ENCODE data around the gene FAM89A.

DNA sequence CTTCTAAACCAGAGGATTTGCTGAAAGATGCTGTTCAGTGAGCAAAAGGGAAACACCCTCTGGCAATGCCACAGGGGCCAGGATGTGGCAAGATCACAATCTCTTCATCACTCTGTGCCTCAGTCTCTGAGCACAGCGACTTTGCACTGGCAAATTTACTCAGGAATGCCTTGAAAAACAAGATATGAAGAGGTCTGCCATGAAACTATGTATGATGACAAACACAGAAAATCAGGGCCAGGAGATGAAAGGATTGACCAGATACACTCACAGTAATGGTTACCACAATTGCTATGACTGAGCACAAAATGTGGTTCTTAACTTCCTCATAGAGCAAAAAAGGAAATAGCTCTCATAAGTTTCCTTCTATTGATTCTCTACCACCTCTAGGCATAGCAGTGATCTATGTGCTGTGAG lies 67.2 kb downstream of the FAM89A start:
- TF ChIP-seq EZH2 (IDR thresholded peaks at IDR 0.05; ENCODE audit: low read length): no peak
- TF ChIP-seq, protein P1, sequence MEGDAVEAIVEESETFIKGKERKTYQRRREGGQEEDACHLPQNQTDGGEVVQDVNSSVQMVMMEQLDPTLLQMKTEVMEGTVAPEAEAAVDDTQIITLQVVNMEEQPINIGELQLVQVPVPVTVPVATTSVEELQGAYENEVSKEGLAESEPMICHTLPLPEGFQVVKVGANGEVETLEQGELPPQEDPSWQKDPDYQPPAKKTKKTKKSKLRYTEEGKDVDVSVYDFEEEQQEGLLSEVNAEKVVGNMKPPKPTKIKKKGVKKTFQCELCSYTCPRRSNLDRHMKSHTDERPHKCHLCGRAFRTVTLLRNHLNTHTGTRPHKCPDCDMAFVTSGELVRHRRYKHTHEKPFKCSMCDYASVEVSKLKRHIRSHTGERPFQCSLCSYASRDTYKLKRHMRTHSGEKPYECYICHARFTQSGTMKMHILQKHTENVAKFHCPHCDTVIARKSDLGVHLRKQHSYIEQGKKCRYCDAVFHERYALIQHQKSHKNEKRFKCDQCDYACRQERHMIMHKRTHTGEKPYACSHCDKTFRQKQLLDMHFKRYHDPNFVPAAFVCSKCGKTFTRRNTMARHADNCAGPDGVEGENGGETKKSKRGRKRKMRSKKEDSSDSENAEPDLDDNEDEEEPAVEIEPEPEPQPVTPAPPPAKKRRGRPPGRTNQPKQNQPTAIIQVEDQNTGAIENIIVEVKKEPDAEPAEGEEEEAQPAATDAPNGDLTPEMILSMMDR (optimal IDR thresholded peaks at IDR 0.05 in 1 of 3, IDR thresholded peaks at IDR 0.05 in 1 of 3, conservative IDR thresholded peaks at IDR 0.05 in 1 of 3; ENCODE audit: extremely low read depth in 1 of 3, insufficient read depth in 2 of 3, low read length in 3 of 3): no peak

All from keratinocyte (primary cell).